ENCODE measurements around the gene EPHB1. TPM values are rescaled to one million over a fixed set of nuclear protein-coding genes. Genes with fewer than 3 reads are reported as not detected.

The EPHB1 gene
- polyA plus RNA-seq, 1 of the 3 experiments (the other 2 are of a cell fraction) = 1.2 TPM

- no peaks in the 10 kb centered on the region for H3K27me3 ChIP-seq (ENCODE audit: insufficient read depth)
- no peaks in the 10 kb centered on the region for H3K36me3 ChIP-seq (replicated peaks in 1 of 2; ENCODE audit: control insufficient read depth in 1 of 2, insufficient read depth in 2 of 2, low read length in 1 of 2)
- H3K4me3 ChIP-seq (ENCODE audit: low read depth in 2 of 2, low read length in 1 of 2) = no peak overlapping the region
- no peaks in the 10 kb centered on the region for H3K9me2 ChIP-seq
- no peaks in the 10 kb centered on the region for H3K79me2 ChIP-seq (ENCODE audit: insufficient read depth)
- no peak overlapping the region for H3K4me2 ChIP-seq
- H3K27ac ChIP-seq (ENCODE audit: low read depth in 2 of 2, low read length in 1 of 2) = no peak overlapping the region
- H3K9me3 ChIP-seq = no peaks in the 10 kb centered on the region
- no peak for TF ChIP-seq RCOR1 (IDR thresholded peaks at IDR 0.05; ENCODE audit: low read length)
- TF ChIP-seq RXRA (IDR thresholded peaks at IDR 0.05; ENCODE audit: borderline replicate concordance, low read depth) = no peak
- TF ChIP-seq EP300 (IDR thresholded peaks at IDR 0.05; ENCODE audit: borderline replicate concordance in 1 of 2, low read depth in 1 of 2, low read length in 1 of 2) = no peak
- no peak for TF ChIP-seq MAX (IDR thresholded peaks at IDR 0.05; ENCODE audit: low read depth)
- TF ChIP-seq MXI1 (IDR thresholded peaks at IDR 0.05; ENCODE audit: low read depth, low read length) = no peak
- TF ChIP-seq REST (IDR thresholded peaks at IDR 0.05; ENCODE audit: low read depth, low read length) = no peak
- no peak for TF ChIP-seq SMC3 (IDR thresholded peaks at IDR 0.05; ENCODE audit: low read depth, low read length)
- TF ChIP-seq RFX5 (IDR thresholded peaks at IDR 0.05; ENCODE audit: low read length) = no peak
- TF ChIP-seq NRF1 (IDR thresholded peaks at IDR 0.05; ENCODE audit: low read depth, low read length) = no peak
- no peaks in the 10 kb centered on the region for H3F3A ChIP-seq (replicated peaks; ENCODE audit: insufficient read depth)
- ChIA-PET POLR2A (no interaction called here), CTCF (interaction anchor here (0.8 kb wide), 1 partner anchor 9 kb away, joined by 3 read pairs; no protein-coding TSS in a partner anchor)
- WGBS (ENCODE audit: low lambda C conversion rate) = 46% methylated on average over 7 of the region's 7 CpGs
- H2AFZ ChIP-seq (ENCODE audit: low read depth) = no peak overlapping the region
- DNase-seq = no peak
- no peak overlapping the region for H3K9ac ChIP-seq
- no peaks in the 10 kb centered on the region for H3K4me1 ChIP-seq (ENCODE audit: control insufficient read depth in 1 of 2, insufficient read depth in 2 of 2, low read depth in 1 of 2, low read length in 1 of 2)
- no peaks in the 10 kb centered on the region for H4K20me1 ChIP-seq (ENCODE audit: insufficient read depth)
Observed at GRCh38 chr3:135084405-135084804, 289.3 kb downstream of the EPHB1 start.

GRCh38 chr3:135084976-135085375 is 289.9 kb downstream of the EPHB1 start:
- H3K9ac ChIP-seq = no peak overlapping the region
- ChIA-PET CTCF (interaction anchor here (0.9 kb wide), 1 partner anchor 152 kb away, joined by 3 read pairs; no protein-coding TSS in a partner anchor), POLR2A (no interaction called here)
- no peaks in the 10 kb centered on the region for H3K4me1 ChIP-seq (ENCODE audit: control insufficient read depth in 1 of 2, insufficient read depth in 2 of 2, low read depth in 1 of 2, low read length in 1 of 2)
- no peak overlapping the region for H3K27ac ChIP-seq (ENCODE audit: low read depth in 2 of 2, low read length in 1 of 2)
- no peaks in the 10 kb centered on the region for H3F3A ChIP-seq (replicated peaks; ENCODE audit: insufficient read depth)
- 51% methylated on average over 3 of the region's 3 CpGs for WGBS (ENCODE audit: low lambda C conversion rate)
- no peaks in the 10 kb centered on the region for H3K9me3 ChIP-seq
- TF ChIP-seq GABPA (IDR thresholded peaks at IDR 0.05; ENCODE audit: low read depth) (no peak), YY1 (IDR thresholded peaks at IDR 0.05; ENCODE audit: low read depth) (no peak), ELF1 (IDR thresholded peaks at IDR 0.05) (no peak), USF1 (IDR thresholded peaks at IDR 0.05; ENCODE audit: borderline replicate concordance, low read depth) (no peak)
- H3K4me2 ChIP-seq = no peak overlapping the region
- H3K9me2 ChIP-seq = no peaks in the 10 kb centered on the region
- H3K27me3 ChIP-seq (ENCODE audit: insufficient read depth) = no peaks in the 10 kb centered on the region
- H4K20me1 ChIP-seq (ENCODE audit: insufficient read depth) = no peaks in the 10 kb centered on the region
- H3K4me3 ChIP-seq (ENCODE audit: low read depth in 2 of 2, low read length in 1 of 2) = no peak overlapping the region
- no peak for DNase-seq
- H2AFZ ChIP-seq (ENCODE audit: low read depth) = no peak overlapping the region
- H3K36me3 ChIP-seq (replicated peaks in 1 of 2; ENCODE audit: control insufficient read depth in 1 of 2, insufficient read depth in 2 of 2, low read length in 1 of 2) = no peaks in the 10 kb centered on the region
- H3K79me2 ChIP-seq (ENCODE audit: insufficient read depth) = no peaks in the 10 kb centered on the region
